ENCODE data around the gene PLTP. TPM values are rescaled to one million over a fixed set of nuclear protein-coding genes. Genes with fewer than 3 reads are reported as not detected.

PLTP gene
- total and polyA plus RNA-seq, 2 of the 13 experiments (the other 11 are each of a cell fraction or from before 2014, with no cell fraction given), result 16.9 to 28.6 TPM

DNA sequence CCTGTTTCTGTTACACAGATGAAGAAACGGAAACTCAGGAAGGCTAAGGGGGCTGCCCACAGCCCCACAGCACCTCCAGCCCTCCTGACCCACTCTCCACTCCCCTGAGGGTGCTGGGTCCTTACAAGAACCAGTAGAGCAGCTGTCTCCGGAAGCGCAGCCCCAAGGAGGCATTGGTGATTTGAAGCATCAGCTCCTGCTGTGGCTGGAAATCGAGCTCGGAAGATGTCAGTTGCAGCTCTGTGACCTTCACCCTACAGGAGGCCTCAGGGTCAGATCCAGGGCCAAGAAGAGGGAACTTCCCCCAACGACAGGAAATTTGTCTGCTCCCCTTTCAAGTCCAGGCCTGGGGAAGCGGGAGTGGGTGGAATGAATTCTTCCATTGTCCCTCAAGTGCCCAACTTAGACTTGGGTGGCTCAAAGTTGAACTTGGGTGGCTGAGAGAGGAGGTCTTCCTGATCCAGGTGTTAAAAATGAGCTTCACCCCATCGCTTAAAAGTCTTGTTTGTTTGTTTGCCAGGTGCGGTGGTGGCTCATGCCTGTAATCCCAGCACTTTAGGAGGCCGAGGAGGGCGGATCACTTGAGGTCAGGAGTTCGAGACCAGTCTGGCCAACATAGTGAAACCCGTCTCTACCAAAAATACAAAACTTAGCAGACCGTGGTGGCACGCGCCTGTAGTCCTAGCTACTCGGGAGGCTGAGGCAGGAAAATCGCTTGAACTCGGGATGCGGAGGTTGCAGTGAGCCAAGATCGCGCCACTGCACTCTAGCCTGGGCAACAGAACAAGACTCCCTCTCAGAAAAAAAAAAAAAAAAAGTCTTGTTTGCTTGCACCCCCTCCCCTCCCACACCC, 1.9 kb downstream of the PLTP start (continued):
- no peak for TF ChIP-seq ZNF431 (CRISPR knock-in tag; IDR thresholded peaks at IDR 0.05; ENCODE audit: borderline replicate concordance, low read depth)
- TF ChIP-seq HNRNPL (IDR thresholded peaks at IDR 0.05; ENCODE audit: low read depth, low read length), result no peak
- TF ChIP-seq ZNF646 (CRISPR knock-in tag; IDR thresholded peaks at IDR 0.05), result no peak
- no peak for TF ChIP-seq ISX (CRISPR knock-in tag; conservative IDR thresholded peaks at IDR 0.05)
- no peak for TF ChIP-seq SP140L (CRISPR knock-in tag; IDR thresholded peaks at IDR 0.05; ENCODE audit: borderline replicate concordance)
- no peak for TF ChIP-seq NFE2 (CRISPR knock-in tag; IDR thresholded peaks at IDR 0.05)
- TF ChIP-seq, protein P1, sequence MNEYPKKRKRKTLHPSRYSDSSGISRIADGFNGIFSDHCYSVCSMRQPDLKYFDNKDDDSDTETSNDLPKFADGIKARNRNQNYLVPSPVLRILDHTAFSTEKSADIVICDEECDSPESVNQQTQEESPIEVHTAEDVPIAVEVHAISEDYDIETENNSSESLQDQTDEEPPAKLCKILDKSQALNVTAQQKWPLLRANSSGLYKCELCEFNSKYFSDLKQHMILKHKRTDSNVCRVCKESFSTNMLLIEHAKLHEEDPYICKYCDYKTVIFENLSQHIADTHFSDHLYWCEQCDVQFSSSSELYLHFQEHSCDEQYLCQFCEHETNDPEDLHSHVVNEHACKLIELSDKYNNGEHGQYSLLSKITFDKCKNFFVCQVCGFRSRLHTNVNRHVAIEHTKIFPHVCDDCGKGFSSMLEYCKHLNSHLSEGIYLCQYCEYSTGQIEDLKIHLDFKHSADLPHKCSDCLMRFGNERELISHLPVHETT (CRISPR knock-in tag; conservative IDR thresholded peaks at IDR 0.05), result no peak
- no peak; a peak in 1 of 4 replicates for TF ChIP-seq KLF16 (CRISPR knock-in tag; IDR thresholded peaks at IDR 0.05)
- TF ChIP-seq TFAP4 (IDR thresholded peaks at IDR 0.05; ENCODE audit: borderline replicate concordance, low read depth), result no peak
- no peak for TF ChIP-seq TAF15 (IDR thresholded peaks at IDR 0.05; ENCODE audit: low read depth, low read length, poor library complexity, severe bottlenecking)
- no peak for TF ChIP-seq ZNF138 (CRISPR knock-in tag; IDR thresholded peaks at IDR 0.05; ENCODE audit: low read depth)
- TF ChIP-seq KMT2A (CRISPR knock-in tag; IDR thresholded peaks at IDR 0.05), result peak; percentile 39; the same call in 1 of the 2 replicates
- TF ChIP-seq, protein P2, sequence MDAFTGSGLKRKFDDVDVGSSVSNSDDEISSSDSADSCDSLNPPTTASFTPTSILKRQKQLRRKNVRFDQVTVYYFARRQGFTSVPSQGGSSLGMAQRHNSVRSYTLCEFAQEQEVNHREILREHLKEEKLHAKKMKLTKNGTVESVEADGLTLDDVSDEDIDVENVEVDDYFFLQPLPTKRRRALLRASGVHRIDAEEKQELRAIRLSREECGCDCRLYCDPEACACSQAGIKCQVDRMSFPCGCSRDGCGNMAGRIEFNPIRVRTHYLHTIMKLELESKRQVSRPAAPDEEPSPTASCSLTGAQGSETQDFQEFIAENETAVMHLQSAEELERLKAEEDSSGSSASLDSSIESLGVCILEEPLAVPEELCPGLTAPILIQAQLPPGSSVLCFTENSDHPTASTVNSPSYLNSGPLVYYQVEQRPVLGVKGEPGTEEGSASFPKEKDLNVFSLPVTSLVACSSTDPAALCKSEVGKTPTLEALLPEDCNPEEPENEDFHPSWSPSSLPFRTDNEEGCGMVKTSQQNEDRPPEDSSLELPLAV (CRISPR knock-in tag; conservative IDR thresholded peaks at IDR 0.05; ENCODE audit: low read depth), result no peak
- no peak for TF ChIP-seq SMARCC2 (IDR thresholded peaks at IDR 0.05)
- TF ChIP-seq TGIF2 (CRISPR knock-in tag; IDR thresholded peaks at IDR 0.05), result 0 out of 2 replicates have a peak, but pooled peaks have one; percentile 61
- TF ChIP-seq, protein P3, sequence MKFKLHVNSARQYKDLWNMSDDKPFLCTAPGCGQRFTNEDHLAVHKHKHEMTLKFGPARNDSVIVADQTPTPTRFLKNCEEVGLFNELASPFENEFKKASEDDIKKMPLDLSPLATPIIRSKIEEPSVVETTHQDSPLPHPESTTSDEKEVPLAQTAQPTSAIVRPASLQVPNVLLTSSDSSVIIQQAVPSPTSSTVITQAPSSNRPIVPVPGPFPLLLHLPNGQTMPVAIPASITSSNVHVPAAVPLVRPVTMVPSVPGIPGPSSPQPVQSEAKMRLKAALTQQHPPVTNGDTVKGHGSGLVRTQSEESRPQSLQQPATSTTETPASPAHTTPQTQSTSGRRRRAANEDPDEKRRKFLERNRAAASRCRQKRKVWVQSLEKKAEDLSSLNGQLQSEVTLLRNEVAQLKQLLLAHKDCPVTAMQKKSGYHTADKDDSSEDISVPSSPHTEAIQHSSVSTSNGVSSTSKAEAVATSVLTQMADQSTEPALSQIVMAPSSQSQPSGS (CRISPR knock-in tag; IDR thresholded peaks at IDR 0.05), result no peak

All from HepG2 (cell line).